OCI-LY1 (cell line): ENCODE data around the gene SLC25A13.
"Not testable (repeated sequence)": the region's sequence is repeated elsewhere in the genome, so short reads cannot be mapped to it uniquely, and the experiment has no call there.

Experiments used
- H2AFZ ChIP-seq: fragments of 200-600 bp; sonication (generic), shearing (Covaris generic); 2 replicates; pipeline ENCODE4 v1.6.0; 2014; ENCODE audit warnings: antibody characterized with exemption, mild to moderate bottlenecking, low read length
- H3F3A ChIP-seq: fragments of 200-600 bp; sonication (generic), shearing (Covaris generic); 2 replicates; pipeline ENCODE4 v1.6.0; 2014; ENCODE audit warnings: mild to moderate bottlenecking, antibody characterized with exemption, low read length, moderate library complexity; ENCODE audit not compliant: insufficient read depth
- H3K27ac ChIP-seq: fragments of 200-600 bp; sonication (generic); 2 replicates; pipeline ENCODE4 v1.5.1; 2014; ENCODE audit warnings: low read length, mixed run types, mild to moderate bottlenecking, low read depth; ENCODE audit not compliant: poor library complexity, severe bottlenecking
- H3K27me3 ChIP-seq: fragments of 200-600 bp; sonication (generic); 2 replicates; pipeline ENCODE4 v1.6.0; 2014; ENCODE audit warnings: antibody characterized with exemption, mild to moderate bottlenecking, low read length, moderate library complexity; ENCODE audit not compliant: insufficient read depth
- H3K36me3 ChIP-seq: fragments of 200-600 bp; sonication (generic); 2 replicates; pipeline ENCODE4 v1.6.1; 2014; ENCODE audit warnings: mild to moderate bottlenecking, antibody characterized with exemption, low read length, moderate library complexity, mixed read lengths; ENCODE audit not compliant: insufficient read depth
- H3K4me1 ChIP-seq: fragments of 200-600 bp; sonication (generic); 2 replicates; pipeline ENCODE4 v1.5.1; 2014; ENCODE audit warnings: mild to moderate bottlenecking, low read length, moderate library complexity; ENCODE audit not compliant: insufficient read depth, severe bottlenecking
- H3K4me2 ChIP-seq: fragments of 200-600 bp; sonication (generic), shearing (Covaris generic); 2 replicates; pipeline ENCODE4 v1.6.1; 2014; ENCODE audit warnings: low read length
- H3K4me3 ChIP-seq: fragments of 200-600 bp; sonication (generic); 2 replicates; pipeline ENCODE4 v1.5.1; 2014; ENCODE audit warnings: low read length, low read depth, mild to moderate bottlenecking, mixed read lengths; ENCODE audit not compliant: poor library complexity, severe bottlenecking
- H3K79me2 ChIP-seq: fragments of 200-600 bp; shearing (Covaris generic); 2 replicates; pipeline ENCODE4 v1.6.1; 2016; ENCODE audit warnings: mixed run types, low read length, mixed read lengths; ENCODE audit not compliant: insufficient read depth
- H3K9ac ChIP-seq: fragments of 200-600 bp; sonication (generic), shearing (Covaris generic); 2 replicates; pipeline ENCODE4 v1.6.1; 2014; ENCODE audit warnings: mild to moderate bottlenecking, low read length, mixed read lengths
- H3K9me2 ChIP-seq: fragments of 200-600 bp; sonication (generic), shearing (Covaris generic); 2 replicates; pipeline ENCODE4 v1.6.1; 2014; ENCODE audit warnings: low read depth, mild to moderate bottlenecking, low read length, mixed read lengths
- H3K9me3 ChIP-seq: fragments of 200-600 bp; shearing (Covaris generic); 2 replicates; pipeline ENCODE4 v1.6.1; 2014; ENCODE audit warnings: low read length, mixed read lengths
- H4K20me1 ChIP-seq: fragments of 200-600 bp; sonication (generic), shearing (Covaris generic); 2 replicates; pipeline ENCODE4 v1.6.0; 2016; ENCODE audit warnings: mild to moderate bottlenecking, low read length; ENCODE audit not compliant: insufficient read depth
- CTCF ChIP-seq: fragments of 200-600 bp; sonication (generic), shearing (Covaris generic); IDR thresholded peaks from 2 replicates; pipeline ENCODE4 v1.5.1; 2017; ENCODE audit warnings: mild to moderate bottlenecking, antibody characterized with exemption, low read length, moderate library complexity, mixed read lengths
- EZH2 ChIP-seq: fragments of 200-600 bp; sonication (generic), shearing (Covaris generic); IDR thresholded peaks from 2 replicates; pipeline ENCODE4 v1.8.0; 2017; ENCODE audit warnings: borderline replicate concordance, mixed run types, mild to moderate bottlenecking, antibody characterized with exemption, low read length, moderate library complexity, mixed read lengths

The SLC25A13 gene

DNA sequence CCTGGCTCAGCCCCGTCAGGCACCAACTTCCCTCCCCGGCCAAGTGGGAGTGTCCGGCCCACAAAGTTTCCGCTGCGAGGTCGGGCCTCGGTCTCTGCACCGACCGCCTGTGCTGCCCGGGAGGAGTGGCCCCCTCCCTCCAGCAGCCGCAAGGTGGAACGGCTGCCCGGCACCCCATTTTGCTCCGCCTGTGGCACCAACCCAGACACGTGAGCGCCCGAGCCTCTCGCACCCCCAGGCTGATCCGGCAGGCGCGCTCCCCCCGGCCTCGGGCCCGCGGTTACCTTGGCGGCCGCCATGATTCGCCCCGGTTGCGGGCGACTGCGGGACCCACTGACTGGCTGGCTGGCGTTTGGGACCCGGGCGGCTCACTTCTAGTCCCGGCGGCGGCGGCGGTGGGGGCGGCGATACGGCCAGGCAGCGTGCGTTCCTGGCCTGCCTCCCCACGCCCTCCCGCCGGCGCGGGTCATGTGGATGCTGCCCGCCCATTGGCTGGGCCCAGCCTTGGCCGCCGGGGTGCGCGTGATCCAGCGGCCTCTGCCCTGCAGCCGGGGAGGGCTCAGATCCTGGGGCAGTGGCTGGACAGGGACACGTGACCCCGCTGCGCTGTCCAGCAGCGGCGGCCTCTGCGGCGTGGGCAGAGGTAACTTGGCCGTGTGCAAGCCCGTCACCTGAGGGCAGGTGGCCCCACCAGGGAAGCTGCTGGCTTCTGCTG, at the start of gene SLC25A13:
SLC25A13 (minus strand) TSS at position 441 of the 715 bp plus-strand sequence; CDS start at position 299, 142 bp downstream.
- no peaks in the 10 kb centered on the region for H3F3A ChIP-seq
- peak within 1 kb of the TSS; percentile 88 for H3K4me2 ChIP-seq
- no peaks in the 10 kb centered on the region for H3K36me3 ChIP-seq
- H3K4me1 ChIP-seq = peaks cover 25% of the 10 kb centered on the region
- H3K9ac ChIP-seq = peak within 1 kb of the TSS; percentile 81
- H3K9me3 ChIP-seq = no peaks in the 10 kb centered on the region
- peak within 1 kb of the TSS; percentile 77 for H3K4me3 ChIP-seq
- H4K20me1 ChIP-seq = no peaks in the 10 kb centered on the region
- H3K27me3 ChIP-seq = no peaks in the 10 kb centered on the region
- H3K79me2 ChIP-seq = no peaks in the 10 kb centered on the region; the same call in 1 of the 2 replicates
- H3K27ac ChIP-seq = peak within 1 kb of the TSS; percentile 63
- H2AFZ ChIP-seq = peak within 1 kb of the TSS; percentile 23
- H3K9me2 ChIP-seq = no peaks in the 10 kb centered on the region
- no peak for TF ChIP-seq CTCF

GRCh38 chr7:96365916-96366315, 44.0 kb upstream of the SLC25A13 start:
- not testable (repeated sequence) for H3F3A ChIP-seq, H3K9me3 ChIP-seq, H3K4me3 ChIP-seq, H3K27ac ChIP-seq, H2AFZ ChIP-seq, H3K4me2 ChIP-seq, H3K9ac ChIP-seq, H3K4me1 ChIP-seq, H3K36me3 ChIP-seq, H3K79me2 ChIP-seq, H4K20me1 ChIP-seq, H3K27me3 ChIP-seq, H3K9me2 ChIP-seq

DNA sequence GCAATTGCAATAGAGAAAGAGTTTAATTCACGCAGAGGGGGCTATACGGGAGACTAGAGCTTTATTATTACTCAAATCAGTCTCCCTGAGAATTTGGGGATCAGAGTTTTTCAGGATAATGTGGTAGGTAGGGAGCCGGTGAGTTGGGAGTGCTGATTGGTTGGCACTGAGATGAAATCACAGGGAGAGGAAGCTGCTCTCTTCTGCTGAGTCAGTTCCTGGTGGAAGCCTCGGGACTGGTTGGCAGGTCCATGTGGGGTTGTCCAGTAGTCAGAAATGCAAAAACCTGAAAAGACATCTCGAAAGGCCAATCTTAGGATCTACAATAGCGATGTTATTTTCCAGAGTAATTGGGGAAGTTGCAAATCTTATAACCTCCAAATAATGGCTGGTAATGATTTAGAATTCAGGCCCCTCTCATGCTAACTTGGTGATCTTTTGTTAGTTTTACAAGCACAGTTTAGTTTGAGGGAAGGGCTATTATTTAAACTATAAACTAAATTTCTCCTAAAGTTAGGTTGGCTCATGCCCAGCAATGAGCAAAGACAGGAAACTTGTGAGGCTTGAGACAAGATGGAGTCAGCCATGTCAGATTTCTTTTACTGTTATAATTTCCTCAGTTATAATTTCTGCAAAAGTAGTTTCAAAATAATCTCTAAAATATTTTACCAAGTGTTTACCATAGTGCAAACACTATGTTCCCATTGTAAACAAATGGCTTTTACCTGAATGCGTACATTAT, 39.4 kb upstream of the SLC25A13 start:
- Histone ChIP-seq H2AFZ (no peak overlapping the region), H4K20me1 (no peaks in the 10 kb centered on the region), H3K27ac (no peak overlapping the region), H3K9me2 (no peaks in the 10 kb centered on the region), H3K27me3 (no peaks in the 10 kb centered on the region), H3K36me3 (no peaks in the 10 kb centered on the region), H3K9me3 (no peaks in the 10 kb centered on the region), H3K9ac (no peak overlapping the region), H3F3A (no peaks in the 10 kb centered on the region), H3K4me2 (no peak overlapping the region), H3K79me2 (no peaks in the 10 kb centered on the region), H3K4me3 (no peak overlapping the region), H3K4me1 (no peaks in the 10 kb centered on the region)
- TF ChIP-seq CTCF (no peak), EZH2 (no peak)
